ENCODE measurements around the gene SPSB3.
A peak's percentile ranks its signal among the peaks of the same experiment; 100 is the strongest.

SPSB3 gene

GRCh38 chr16:1770328-1771187, 11.8 kb downstream of the SPSB3 start:
- peak overlapping the region; percentile 88 for H3K27ac ChIP-seq
- TF ChIP-seq CTCF (conservative IDR thresholded peaks at IDR 0.05): no peak

- H3K27ac ChIP-seq: peak overlapping the region; percentile 88
- no peak for TF ChIP-seq CTCF (conservative IDR thresholded peaks at IDR 0.05)
Observed at GRCh38 chr16:1769402-1770300, 12.7 kb downstream of the SPSB3 start.

GRCh38 chr16:1768767-1769401, 13.5 kb downstream of the SPSB3 start:
- no peak for TF ChIP-seq CTCF (conservative IDR thresholded peaks at IDR 0.05)
- H3K27ac ChIP-seq: peak overlapping the region; percentile 88

- H3K27ac ChIP-seq: no peak overlapping the region; the same call in 1 of the 2 replicates
- TF ChIP-seq CTCF (conservative IDR thresholded peaks at IDR 0.05): no peak
Observed at GRCh38 chr16:1768061-1768766, 14.2 kb downstream of the SPSB3 start.

- TF ChIP-seq CTCF (conservative IDR thresholded peaks at IDR 0.05): no peak
- no peak overlapping the region for H3K27ac ChIP-seq
Observed at GRCh38 chr16:1767116-1767994, 15.0 kb downstream of the SPSB3 start.

- no peak for TF ChIP-seq CTCF (conservative IDR thresholded peaks at IDR 0.05)
- no peak overlapping the region for H3K27ac ChIP-seq
Observed at GRCh38 chr16:1766701-1767100, 15.7 kb downstream of the SPSB3 start.

All from VCaP (cell line).